ENCODE results near the gene SPACA5B.
"Not testable (repeated sequence)": the region's sequence is repeated elsewhere in the genome, so short reads cannot be mapped to it uniquely, and the experiment has no call there.

SPACA5B gene
- long read RNA-seq, donor 1 = 0 reads
- long read RNA-seq, donor 2 = 0 reads
- long read RNA-seq, donor 3 = 0 reads
- long read RNA-seq, donor 4 = 0 reads
- long read RNA-seq, donor 5 = 0 reads
- long read RNA-seq, donor 6 = 0 reads
- long read RNA-seq, donor 7 = 0 reads
- long read RNA-seq, donor 8 = 0 reads

DNA sequence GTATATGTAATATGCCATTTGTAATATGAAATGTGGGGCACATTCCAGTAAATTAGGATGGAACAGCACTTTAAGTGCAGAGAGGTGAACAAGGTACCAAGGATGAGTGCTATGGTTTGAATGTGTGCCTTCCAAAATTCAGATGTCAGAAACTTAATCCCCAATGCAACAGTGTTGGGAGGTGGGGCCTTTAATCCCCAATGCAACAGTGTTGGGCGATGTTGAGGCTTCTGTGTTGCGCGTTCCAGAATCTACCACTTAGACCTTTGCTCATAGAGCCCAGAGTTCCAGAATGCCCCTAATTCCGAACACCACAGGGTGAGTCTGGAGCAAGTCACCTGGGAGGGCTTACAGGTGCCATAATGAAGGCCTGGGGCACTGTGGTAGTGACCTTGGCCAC lies at the start of gene SPACA5B:
SPACA5B (plus strand) TSS at position 301 of the 400 bp plus-strand sequence; CDS start at position 363, 62 bp downstream.
- DNase-seq = not testable (repeated sequence)

GRCh38 chrX:48083212-48083611 lies 47.2 kb upstream of the SPACA5B start:
- no peak for DNase-seq

DNA sequence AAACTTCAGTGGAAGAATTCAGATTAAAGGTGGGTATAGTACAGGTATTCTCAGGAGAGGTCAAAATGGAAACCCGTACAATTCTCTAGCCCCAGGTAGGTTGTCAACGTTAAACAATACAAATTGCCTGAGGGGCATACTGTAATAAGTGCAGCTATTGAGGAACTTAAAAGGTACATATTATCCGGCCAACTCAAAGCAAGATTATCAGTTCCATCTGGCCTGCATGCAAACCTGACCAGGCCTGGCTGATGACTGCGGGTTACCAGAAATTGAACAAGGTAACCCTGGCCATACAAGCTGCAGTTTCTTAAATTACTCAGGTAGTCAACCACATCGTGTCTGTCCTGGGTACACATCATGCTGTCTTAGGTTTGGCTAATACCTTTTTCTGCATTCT lies 46.7 kb upstream of the SPACA5B start:
- DNase-seq = no peak

- DNase-seq = no peak
These were observed 44.3 kb upstream of the SPACA5B start for GRCh38 chrX:48086082-48086481.

DNA sequence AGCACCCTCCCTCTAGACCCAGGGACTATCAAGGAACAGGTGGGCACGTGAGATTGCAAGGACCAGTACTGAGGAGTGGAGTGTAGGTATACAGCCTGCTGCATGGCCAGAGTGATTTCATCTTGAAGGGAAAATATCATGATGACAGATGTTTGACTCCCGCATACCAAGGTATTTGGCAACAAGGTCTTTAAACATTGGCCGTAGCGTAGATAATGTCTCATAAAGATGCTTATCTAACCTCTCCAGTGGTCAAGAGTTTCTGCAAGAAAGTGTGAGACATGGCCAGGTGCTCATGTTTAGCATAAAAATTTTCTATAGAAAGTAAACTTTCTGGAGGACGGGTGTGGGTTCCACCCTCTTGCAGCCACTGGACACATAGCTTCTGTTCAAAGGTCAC lies 40.3 kb upstream of the SPACA5B start:
- no peak for DNase-seq

DNA sequence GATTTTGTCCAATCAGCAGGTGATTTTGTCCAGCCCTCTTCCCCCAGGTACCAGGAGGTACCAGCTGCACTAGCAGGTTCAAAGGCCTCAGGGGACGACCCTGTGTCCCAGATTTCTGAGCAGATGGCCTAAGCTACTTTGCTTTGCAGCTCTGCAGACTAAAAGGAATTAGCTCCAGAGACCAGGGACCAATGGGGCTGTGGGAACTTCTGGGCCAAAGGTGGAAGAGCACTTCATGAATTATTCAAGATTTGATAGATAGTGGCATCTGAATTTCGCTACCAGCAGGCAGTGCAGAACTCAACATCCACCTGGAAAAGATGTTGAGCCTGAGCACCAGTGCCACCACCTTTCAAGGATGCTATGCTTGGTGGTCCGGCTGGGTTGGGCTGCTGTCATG lies 37.9 kb upstream of the SPACA5B start:
- not testable (repeated sequence) for DNase-seq

DNA sequence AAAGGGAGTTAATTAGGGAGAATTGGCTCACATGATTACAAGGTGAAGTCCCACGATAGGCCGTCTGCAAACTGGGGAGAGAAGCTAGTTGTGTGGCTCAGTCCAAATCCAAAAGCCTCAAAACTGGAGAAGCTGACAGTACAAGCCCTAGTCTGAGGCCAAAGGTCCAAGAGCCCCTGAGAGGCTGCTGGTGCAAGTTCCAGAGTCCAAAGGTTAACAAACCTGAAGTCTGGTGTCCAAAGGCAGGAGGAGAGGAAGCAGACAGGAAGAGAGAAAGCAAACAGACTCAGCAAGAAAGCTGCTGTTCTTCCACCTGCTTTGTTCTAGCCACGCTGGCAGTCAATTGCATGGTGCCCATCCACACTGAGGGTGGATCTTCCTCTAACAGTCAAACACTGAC lies 29.0 kb upstream of the SPACA5B start:
- no peak for DNase-seq

GRCh38 chrX:48102874-48103374 lies 27.5 kb upstream of the SPACA5B start:
- DNase-seq = no peak

DNA sequence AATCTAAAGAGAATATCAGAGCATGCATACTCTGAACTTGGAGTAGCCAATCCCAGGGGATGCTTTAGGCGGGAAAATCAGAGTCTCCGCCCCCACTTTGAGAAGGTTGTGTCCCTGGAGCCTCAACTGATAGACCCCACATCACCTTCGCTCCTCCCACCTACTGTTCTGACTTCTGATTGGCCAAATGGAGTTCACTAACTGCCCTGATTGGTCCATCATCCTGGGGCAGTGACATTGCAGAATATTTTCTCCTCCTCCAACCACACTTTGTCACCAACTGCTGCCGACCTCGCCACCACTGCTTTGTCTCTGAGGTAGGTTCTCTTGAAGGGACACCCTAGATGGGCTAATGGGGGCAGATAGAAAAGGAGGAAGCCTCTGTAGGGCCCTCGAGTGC lies 22.7 kb upstream of the SPACA5B start:
- no peak for DNase-seq

DNA sequence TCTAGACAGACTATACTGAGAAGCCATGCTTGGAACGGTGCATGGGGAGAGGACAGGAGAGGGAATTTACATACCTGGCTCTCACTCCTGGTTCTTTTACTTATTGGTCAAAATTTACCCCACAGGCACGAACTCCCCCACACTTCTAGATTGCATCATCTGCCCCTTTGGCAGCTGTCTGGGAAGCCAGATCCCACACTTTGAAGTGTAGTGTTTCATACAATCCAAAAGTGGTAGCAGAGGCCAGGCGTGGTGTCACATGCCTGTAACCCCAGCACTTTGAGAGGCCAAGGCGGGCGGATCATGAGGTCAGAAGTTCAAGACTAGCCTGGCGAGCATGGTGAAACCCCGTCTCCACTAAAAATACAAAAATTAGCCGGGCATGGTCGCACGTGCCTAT lies 5.1 kb upstream of the SPACA5B start:
- not testable (repeated sequence) for DNase-seq

GRCh38 chrX:48132308-48132844 lies 1.9 kb downstream of the SPACA5B start:
- DNase-seq = not testable (repeated sequence)

GRCh38 chrX:48139076-48139475 lies 8.7 kb downstream of the SPACA5B start:
- not testable (repeated sequence) for DNase-seq

GRCh38 chrX:48141810-48142508 lies 11.5 kb downstream of the SPACA5B start:
- not testable (repeated sequence) for DNase-seq

DNA sequence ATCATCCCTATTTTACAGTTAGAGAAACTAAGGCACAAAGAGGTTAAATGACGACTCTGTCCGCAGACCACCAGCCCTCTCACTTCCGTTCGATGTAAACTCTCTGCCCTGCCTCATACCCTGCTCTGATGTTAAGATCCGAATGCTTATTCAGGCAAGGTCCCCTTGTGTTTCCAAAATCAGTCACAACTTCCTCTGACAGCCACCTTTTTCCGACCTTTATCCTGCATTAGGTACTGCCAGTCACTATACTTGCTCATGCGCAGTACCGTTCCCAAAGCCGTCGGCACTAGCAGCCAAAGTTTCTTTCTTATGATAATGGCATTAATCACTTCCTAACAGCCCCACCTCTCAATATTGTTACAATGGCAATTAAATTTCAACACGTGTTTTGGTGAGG lies 12.3 kb downstream of the SPACA5B start:
- DNase-seq = not testable (repeated sequence)

GRCh38 chrX:48153769-48154168 lies 23.3 kb downstream of the SPACA5B start:
- no peak for DNase-seq

DNA sequence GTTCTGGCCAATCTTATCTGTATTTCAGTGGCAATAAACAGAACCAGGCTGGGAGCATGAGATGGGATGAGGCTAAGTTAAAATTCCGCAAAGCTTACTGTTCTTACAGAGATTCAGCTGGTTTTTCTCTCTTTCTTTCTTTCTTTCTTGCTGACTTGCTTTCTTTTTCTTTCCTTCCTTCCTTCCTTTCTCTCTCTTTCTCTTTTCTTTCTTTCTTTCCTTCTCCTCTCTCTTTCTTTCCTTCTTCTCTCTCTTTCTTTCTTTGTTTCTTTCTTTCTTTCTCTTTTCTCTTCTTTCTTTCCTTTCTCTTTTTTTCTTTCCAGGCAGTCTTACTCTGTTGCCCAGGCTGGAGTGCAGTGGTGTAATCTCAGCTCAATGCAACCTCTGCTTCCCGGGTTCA lies 24.4 kb downstream of the SPACA5B start:
- DNase-seq = no peak

- DNase-seq = no peak
These were observed 25.6 kb downstream of the SPACA5B start for GRCh38 chrX:48156014-48156413.

GRCh38 chrX:48165241-48165640 lies 34.8 kb downstream of the SPACA5B start:
- DNase-seq = no peak

DNA sequence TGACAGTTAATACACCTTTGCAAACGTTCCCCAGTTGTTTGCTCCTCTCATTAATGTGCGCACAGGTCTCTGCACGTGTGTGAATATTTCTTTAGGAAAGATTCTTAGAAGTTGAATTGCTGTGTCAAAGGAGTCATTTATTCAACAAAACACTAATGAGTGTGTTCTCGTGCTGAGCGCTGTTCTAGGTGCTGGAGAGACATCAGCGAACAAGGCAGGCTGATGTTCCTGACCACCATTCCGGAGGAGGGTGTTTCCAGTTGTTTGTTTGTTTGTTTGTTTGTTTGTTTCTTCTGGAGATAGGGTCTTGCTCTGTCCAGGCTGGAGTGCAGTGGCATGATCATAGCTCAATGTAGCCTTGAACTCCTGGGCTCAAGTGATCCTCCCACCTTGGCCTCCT lies 35.9 kb downstream of the SPACA5B start:
- not testable (repeated sequence) for DNase-seq

- no peak for DNase-seq
These were observed 49.3 kb downstream of the SPACA5B start for GRCh38 chrX:48179691-48180090.

DNA sequence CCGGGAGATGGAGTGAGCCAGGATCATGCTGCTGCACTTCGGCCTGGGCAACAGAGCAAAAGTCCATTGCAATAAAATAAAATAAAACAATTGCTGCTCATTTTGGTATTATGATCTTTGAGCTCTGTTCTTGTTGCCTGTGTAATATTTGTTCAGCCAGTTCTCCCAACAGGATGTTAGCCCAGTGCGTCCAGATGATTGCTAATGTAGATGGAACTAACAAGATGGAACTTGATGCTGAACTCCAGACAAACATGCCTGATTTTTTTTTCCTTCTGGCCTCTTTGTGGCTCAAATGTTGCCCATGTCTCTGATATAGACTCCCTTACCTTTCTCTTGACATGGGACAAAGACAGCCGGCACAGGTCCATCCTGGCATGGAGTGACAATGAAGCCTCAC lies 50.4 kb downstream of the SPACA5B start:
- DNase-seq = no peak

GRCh38 chrX:48181882-48182281 lies 51.5 kb downstream of the SPACA5B start:
- DNase-seq = not testable (repeated sequence)
